Heart right ventricle (tissue), 16 donors: Measurements from ENCODE around the gene LRRTM4. TPM values are rescaled to one million over a fixed set of nuclear protein-coding genes. Genes with fewer than 3 reads are reported as not detected.

Source experiments
- ATAC-seq, 8 donors: fragments of 200-7000 bp; cut with Tn5 transposase; one replicate each; pipeline ENCODE4 v1.9.1; 2020; ENCODE audit warnings: mild to moderate bottlenecking in 8 of 8, moderate library complexity in 8 of 8, moderate number of reproducible peaks in 1 of 8
- DNase-seq, 2 donors: peaks; one replicate each; pipeline ENCODE4 v3.0.0-alpha.2; 2020
- H3K27ac ChIP-seq, 10 donors: fragments of 200-600 bp; sonication (generic) in 2 of 10; one replicate each; pipeline versions ENCODE4 v1.5.0 to v1.8.0; 2020 to 2022; ENCODE audit warnings: mild to moderate bottlenecking in 3 of 10
- H3K27me3 ChIP-seq, 7 donors: fragments of 200-600 bp; one replicate each; pipeline ENCODE4 v1.8.0; 2021 to 2022; ENCODE audit warnings: mild to moderate bottlenecking in 2 of 7
- H3K36me3 ChIP-seq, 9 donors: fragments of 200-600 bp; sonication (generic) in 1 of 9; one replicate each; pipeline versions ENCODE4 v1.5.0 to v1.8.0; 2020 to 2022; ENCODE audit warnings: mild to moderate bottlenecking in 2 of 9
- H3K4me1 ChIP-seq, 9 donors: fragments of 200-600 bp; sonication (generic) in 1 of 9; one replicate each; pipeline versions ENCODE4 v1.5.0 to v1.8.0; 2020 to 2022; ENCODE audit warnings: mild to moderate bottlenecking in 4 of 9
- H3K4me3 ChIP-seq, 10 donors: fragments of 200-600 bp; sonication (generic) in 2 of 10; one replicate each; pipeline versions ENCODE4 v1.5.0 to v1.8.0; 2020 to 2022; ENCODE audit warnings: mild to moderate bottlenecking in 7 of 10, moderate library complexity in 2 of 10
- H3K9me3 ChIP-seq, 11 donors: fragments of 200-600 bp in 10 of 11; sonication (generic) in 2 of 11; one replicate each; pipeline versions ENCODE4 v1.5.0 to v1.8.0; 2013 to 2022; ENCODE audit warnings: mild to moderate bottlenecking in 2 of 11, control low read depth in 1 of 11, moderate library complexity in 1 of 11
- CTCF ChIP-seq, 9 donors: fragments of 200-600 bp; sonication (generic) in 2 of 9; IDR thresholded peaks; one replicate each; pipeline versions ENCODE4 v1.5.0 to v1.8.0; 2021 to 2022; ENCODE audit warnings: antibody characterized with exemption in 9 of 9, mild to moderate bottlenecking in 5 of 9, moderate library complexity in 1 of 9
- WGBS, 2 donors: extraction: QIAGEN DNeasy Blood & Tissue Kit; methylation state at CpG; one replicate each; pipeline ENCODE4 v1.1.7; 2013; ENCODE audit warnings: inconsistent platforms in 1 of 2; 5-methylcytosine and 5-hydroxymethylcytosine counted together
- intact Hi-C, 10 donors: fragments of 100-400 bp; cut with DNase I; formaldehyde crosslinking; loops; one replicate each; pipeline versions ENCODE4 v1.11.1 to v1.14.2; 2022
- polyA plus RNA-seq, 2 donors: library from polyadenylated mRNA; stranded (reverse); fragments of 200-250 nt; gene quantifications; one replicate each; pipeline ENCODE4 v1.2.3, GENCODE V29; 2013
- total RNA-seq, 10 donors: library from RNA; stranded (reverse); fragmentation: NEBNext Ultra II Directional in 3 of 10; extraction: Animal tissue kit (Norgen Biotek cat#: 25700) in 3 of 10; gene quantifications; one replicate each; pipeline versions ENCODE4 v1.2.1 to v1.2.4, GENCODE V29; 2021 to 2023
- donor health status: Arrhythmogenic right ventricular cardiomyopathy.
- donor health status: ischemic (EF 13 %, LVEDD 7.1; RV severe dilation, severe dysfunction).
- donor health status: healthy with polysubstance abuse.
- donor health status: DM: no; HTN: yes; CAD: no.
- donor health status: DM: no; HTN: no; CAD: no.
- donor health status: ischemic (EF 25% LVEDD 6.9; RV normal size, moderate dysfunction).
- donor health status: ischemic (EF 25% LVEDD 5.7; RV mildly dilated, moderate dysfunction).
- donor health status: healthy.
- donor health status: DM: yes; HTN: yes; CAD: no.
- donor health status: Ischemic cardiomyopathy.
- donor health status: ischemic (EF 35%, LVEDD 5.7; RV mildly dilated, moderate dysfunction).
- donor health status: nonischemic (EF 11% LVEDD 7.7; RV severe dilation, severe dysfunction).
- donor health status: DM: yes; HTN: yes; CAD: no.
- donor health status: PGD.
- donor health status: ischemic (EF 29% LVEDD 5.4; RV normal size, mild dysfunction).
- donor health status: nonischemic (EF 23%, LVEDD 6.1; RV moderate dilation, normal function).

The LRRTM4 gene
- total and polyA plus RNA-seq, 12 donors = 0.11 to 2.2 (median 0.98) TPM

GRCh38 chr2:77271262-77271661 lies 250.9 kb downstream of the LRRTM4 start:
- WGBS, 2 donors = 91 to 95% methylated on average over 5 of the region's 5 CpGs
- DNase-seq (no peak), ATAC-seq (no peak)
- Histone ChIP-seq H3K27ac (no peak overlapping the region), H3K4me3 (no peak overlapping the region), H3K27me3 (no peaks in the 10 kb centered on the region), H3K9me3 (peaks cover 0 to 13% (median 0%) of the 10 kb centered on the region in 11 donors), H3K36me3 (no peaks in the 10 kb centered on the region), H3K4me1 (no peaks in the 10 kb centered on the region)
- TF ChIP-seq CTCF (IDR thresholded peaks at IDR 0.05) = no peak
- intact Hi-C loops = no loop called here

- no peak overlapping the region for H3K4me3 ChIP-seq
- H3K4me1 ChIP-seq = no peaks in the 10 kb centered on the region
- intact Hi-C loops = no loop called here
- no peak for ATAC-seq
- no peak for DNase-seq
- no peak overlapping the region for H3K27ac ChIP-seq
- H3K27me3 ChIP-seq = no peaks in the 10 kb centered on the region
- TF ChIP-seq CTCF (IDR thresholded peaks at IDR 0.05) = no peak
- WGBS, 2 donors = 70 to 78% methylated on average over 3 of the region's 3 CpGs
- peaks cover 0 to 13% (median 0%) of the 10 kb centered on the region in 11 donors for H3K9me3 ChIP-seq
- H3K36me3 ChIP-seq = no peaks in the 10 kb centered on the region
These were observed 251.7 kb downstream of the LRRTM4 start for GRCh38 chr2:77270433-77270832.

- Histone ChIP-seq H3K4me3 (no peak overlapping the region), H3K27me3 (no peaks in the 10 kb centered on the region), H3K36me3 (no peaks in the 10 kb centered on the region), H3K9me3 (peaks cover 0 to 13% (median 0%) of the 10 kb centered on the region in 11 donors), H3K27ac (no peak overlapping the region), H3K4me1 (no peaks in the 10 kb centered on the region)
- 80 to 89% methylated on average over 3 of the region's 3 CpGs for WGBS, 2 donors
- no peak for TF ChIP-seq CTCF (IDR thresholded peaks at IDR 0.05)
- intact Hi-C loops = no loop called here
- ATAC-seq = no peak
- no peak for DNase-seq
These were observed 253.6 kb downstream of the LRRTM4 start for GRCh38 chr2:77268626-77269025.

- no peak overlapping the region for H3K4me3 ChIP-seq
- peaks cover 0 to 8% (median 0%) of the 10 kb centered on the region in 9 donors for H3K4me1 ChIP-seq
- DNase-seq (no peak), ATAC-seq (no peak)
- intact Hi-C loops = no loop called here
- TF ChIP-seq CTCF (IDR thresholded peaks at IDR 0.05) = no peak
- H3K27me3 ChIP-seq = no peaks in the 10 kb centered on the region
- H3K36me3 ChIP-seq = no peaks in the 10 kb centered on the region
- H3K27ac ChIP-seq = no peak overlapping the region
- H3K9me3 ChIP-seq = peaks cover 0 to 10% (median 0%) of the 10 kb centered on the region in 11 donors
These were observed 289.2 kb downstream of the LRRTM4 start for GRCh38 chr2:77232909-77233425.
